Measurements from ENCODE around the gene GRIA4.
"Not testable (repeated sequence)": the region's sequence is repeated elsewhere in the genome, so short reads cannot be mapped to it uniquely, and the experiment has no call there.

The GRIA4 gene

GRCh38 chr11:105713696-105714095 is 103.8 kb downstream of the GRIA4 start:
- DNase-seq (ENCODE audit: insufficient read length, low spot score): no peak
- no peak for FAIRE-seq

- FAIRE-seq (no peak), DNase-seq (ENCODE audit: insufficient read length, low spot score) (no peak)
Measured at GRCh38 chr11:105718641-105719040, 108.8 kb downstream of the GRIA4 start.

- FAIRE-seq (no peak), DNase-seq (ENCODE audit: insufficient read length, low spot score) (no peak)
Measured at GRCh38 chr11:105719073-105719822, 109.4 kb downstream of the GRIA4 start.

- DNase-seq (ENCODE audit: insufficient read length, low spot score) (no peak), FAIRE-seq (no peak)
Measured at GRCh38 chr11:105720096-105720495, 110.2 kb downstream of the GRIA4 start.

- no peak for FAIRE-seq
Measured at GRCh38 chr11:105723269-105723668, 113.4 kb downstream of the GRIA4 start.

GRCh38 chr11:105732611-105733010 is 122.7 kb downstream of the GRIA4 start:
- DNase-seq (ENCODE audit: insufficient read length, low spot score) (no peak), FAIRE-seq (no peak)

More at GRCh38 chr11:105723269-105723668, 113.4 kb downstream of the GRIA4 start:
- no peak for DNase-seq (ENCODE audit: insufficient read length, low spot score)

GRCh38 chr11:105734426-105734825 is 124.6 kb downstream of the GRIA4 start:
- DNase-seq (ENCODE audit: insufficient read length, low spot score) (no peak), FAIRE-seq (no peak)

GRCh38 chr11:105738251-105738650 is 128.4 kb downstream of the GRIA4 start:
- no peak for DNase-seq (ENCODE audit: insufficient read length, low spot score)
- no peak for FAIRE-seq

GRCh38 chr11:105738986-105739795 is 129.3 kb downstream of the GRIA4 start:
- FAIRE-seq (no peak), DNase-seq (ENCODE audit: insufficient read length, low spot score) (no peak)

- FAIRE-seq (peak; percentile 68), DNase-seq (ENCODE audit: insufficient read length, low spot score) (peak; percentile 13)
Measured at GRCh38 chr11:105740164-105740903, 130.5 kb downstream of the GRIA4 start.

- DNase-seq (ENCODE audit: insufficient read length, low spot score) (no peak), FAIRE-seq (no peak)
Measured at GRCh38 chr11:105741488-105742020, 131.7 kb downstream of the GRIA4 start.

- no peak for FAIRE-seq
- no peak for DNase-seq (ENCODE audit: insufficient read length, low spot score)
Measured at GRCh38 chr11:105754260-105754659, 144.4 kb downstream of the GRIA4 start.

- no peak for FAIRE-seq
Measured at GRCh38 chr11:105754716-105755115, 144.8 kb downstream of the GRIA4 start.

GRCh38 chr11:105757107-105757506 is 147.2 kb downstream of the GRIA4 start:
- no peak for DNase-seq (ENCODE audit: insufficient read length, low spot score)
- no peak for FAIRE-seq

More at GRCh38 chr11:105754716-105755115, 144.8 kb downstream of the GRIA4 start:
- DNase-seq (ENCODE audit: insufficient read length, low spot score): no peak

GRCh38 chr11:105763594-105763993 is 153.7 kb downstream of the GRIA4 start:
- FAIRE-seq: no peak
- no peak for DNase-seq (ENCODE audit: insufficient read length, low spot score)

- DNase-seq (ENCODE audit: insufficient read length, low spot score) (no peak), FAIRE-seq (no peak)
Measured at GRCh38 chr11:105767931-105768330, 158.1 kb downstream of the GRIA4 start.

- FAIRE-seq: no peak
- no peak for DNase-seq (ENCODE audit: insufficient read length, low spot score)
Measured at GRCh38 chr11:105769627-105770026, 159.8 kb downstream of the GRIA4 start.

GRCh38 chr11:105773452-105773851 is 163.6 kb downstream of the GRIA4 start:
- not testable (repeated sequence) for DNase-seq (ENCODE audit: insufficient read length, low spot score); FAIRE-seq

GRCh38 chr11:105774899-105775298 is 165.0 kb downstream of the GRIA4 start:
- FAIRE-seq (no peak), DNase-seq (ENCODE audit: insufficient read length, low spot score) (no peak)

- DNase-seq (ENCODE audit: insufficient read length, low spot score) (no peak), FAIRE-seq (no peak)
Measured at GRCh38 chr11:105780781-105781525, 171.1 kb downstream of the GRIA4 start.
